HG02973 (cell line): Measurements from ENCODE around the gene SBNO1.
"Not testable (repeated sequence)": the region's sequence is repeated elsewhere in the genome, so short reads cannot be mapped to it uniquely, and the experiment has no call there.

ENCODE experiments used
- ATAC-seq: cut with Tn5 transposase; IDR thresholded peaks from one replicate; pipeline ENCODE4 v1.9.1; 2021; ENCODE audit warnings: moderate library complexity; ENCODE audit not compliant: unreplicated experiment

The SBNO1 gene

GRCh38 chr12:123351349-123351748, 13.3 kb downstream of the SBNO1 start:
- no peak for ATAC-seq

DNA sequence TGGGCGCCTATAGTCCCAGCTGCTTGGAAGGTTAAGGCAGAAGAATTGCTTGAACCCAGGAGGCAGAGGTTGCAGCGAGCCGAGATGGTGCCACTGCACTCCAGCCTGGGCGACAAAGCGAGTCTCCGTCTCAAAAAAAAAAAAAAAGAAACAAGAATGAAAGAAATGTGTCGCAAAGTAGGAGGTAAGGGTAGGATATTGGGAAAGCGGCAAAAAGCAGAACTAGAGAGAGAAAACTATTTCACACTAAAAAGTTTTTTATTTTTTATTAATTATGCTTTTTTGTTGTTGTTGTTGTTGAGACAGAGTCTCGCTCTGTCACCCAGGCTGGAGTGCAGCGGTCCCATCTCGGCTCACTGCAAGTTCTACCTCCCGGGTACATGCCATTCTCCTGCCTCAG, 17.7 kb downstream of the SBNO1 start:
- no peak for ATAC-seq

DNA sequence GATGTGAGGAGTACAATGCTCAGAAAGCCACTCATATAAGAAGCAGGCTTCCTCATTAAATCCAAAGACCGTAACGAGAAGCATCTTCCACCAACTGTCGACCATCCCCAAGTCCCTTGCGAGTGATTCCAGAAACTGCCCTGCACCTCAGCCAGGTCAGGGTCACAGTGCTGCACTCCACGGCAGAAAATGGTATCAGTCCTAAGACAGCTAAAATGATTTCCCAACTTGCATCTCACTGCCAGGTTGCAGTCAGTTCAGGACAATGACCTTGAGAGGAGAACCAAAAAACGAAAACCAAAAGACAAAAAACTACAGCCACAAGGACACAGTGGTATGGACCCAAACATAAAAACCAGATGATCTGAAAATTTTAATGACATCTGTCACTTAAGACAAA, 20.6 kb downstream of the SBNO1 start:
- ATAC-seq = no peak

DNA sequence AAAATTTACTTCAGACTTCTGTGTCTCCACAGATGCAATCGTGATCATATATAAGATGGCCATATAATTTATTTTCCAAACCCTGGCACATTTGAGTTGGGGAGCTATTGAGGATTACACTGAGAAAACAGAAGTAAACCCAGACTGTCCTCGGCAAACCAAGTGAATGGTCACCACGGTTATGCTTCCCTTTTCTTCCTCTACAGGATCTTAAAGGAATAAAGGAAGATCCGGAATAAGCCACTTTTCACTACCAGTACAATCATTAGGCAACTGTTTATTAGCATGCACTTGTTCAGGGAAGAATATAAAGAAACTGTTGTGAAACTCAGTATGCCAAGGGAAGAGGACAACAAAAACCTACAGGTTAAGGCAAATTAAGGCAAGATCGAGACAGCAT, 27.6 kb downstream of the SBNO1 start:
- ATAC-seq = no peak

- ATAC-seq = no peak
These were observed 28.1 kb downstream of the SBNO1 start for GRCh38 chr12:123336530-123336929.

- ATAC-seq = no peak
These were observed 29.2 kb downstream of the SBNO1 start for GRCh38 chr12:123335490-123335889.

- no peak for ATAC-seq
These were observed 34.8 kb downstream of the SBNO1 start for GRCh38 chr12:123329799-123330198.

GRCh38 chr12:123319826-123320225, 44.8 kb downstream of the SBNO1 start:
- no peak for ATAC-seq

GRCh38 chr12:123319273-123319672, 45.4 kb downstream of the SBNO1 start:
- ATAC-seq = no peak

GRCh38 chr12:123313046-123313445, 51.6 kb downstream of the SBNO1 start:
- ATAC-seq = not testable (repeated sequence)

DNA sequence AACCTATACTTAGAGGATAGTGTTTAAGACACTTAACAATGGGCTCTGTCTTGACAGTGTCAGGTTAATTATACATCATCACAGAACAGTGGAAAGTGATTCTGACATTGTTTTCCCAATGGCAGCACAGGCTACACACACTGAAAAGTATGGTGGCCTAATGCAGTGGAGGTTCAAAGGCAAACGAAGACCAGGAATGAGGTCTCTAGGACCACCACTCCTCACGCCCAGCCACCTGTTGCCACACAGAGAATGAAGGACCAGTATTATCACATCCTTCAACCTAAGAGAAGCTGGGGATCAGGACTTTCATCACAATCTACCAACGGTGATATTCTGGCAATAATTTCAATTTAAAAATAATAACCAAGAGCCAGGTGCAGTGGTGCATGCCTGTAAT, 58.4 kb downstream of the SBNO1 start:
- ATAC-seq = no peak

GRCh38 chr12:123305136-123305535, 59.5 kb downstream of the SBNO1 start:
- ATAC-seq = no peak

DNA sequence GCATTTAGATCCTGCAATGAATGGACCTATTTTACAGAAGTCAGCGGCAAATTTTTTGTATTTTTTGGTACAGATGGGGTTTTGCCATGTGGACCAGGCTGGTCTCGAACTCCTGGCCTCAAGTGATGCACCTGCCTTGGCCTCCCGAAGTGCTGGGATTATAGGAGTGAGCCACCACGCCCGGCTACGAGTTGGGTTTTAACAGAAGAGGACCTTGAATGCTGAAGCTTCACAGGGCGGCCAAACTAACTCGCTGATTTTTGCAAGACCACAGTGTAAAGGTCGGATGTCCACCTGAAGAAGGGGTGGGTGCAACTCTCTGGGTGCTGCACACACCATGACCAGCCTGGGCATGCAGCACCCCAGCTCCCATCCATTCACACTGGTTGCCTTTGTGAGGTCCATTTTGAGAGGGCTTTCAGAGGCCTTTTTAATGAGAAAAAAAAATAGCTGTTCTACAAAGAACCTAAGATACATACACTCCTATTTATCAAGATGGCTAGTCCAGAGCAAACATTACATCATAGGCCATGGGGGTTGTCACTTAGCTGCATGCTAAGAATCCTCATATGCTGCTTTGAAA, 71.4 kb downstream of the SBNO1 start:
- ATAC-seq = no peak

GRCh38 chr12:123289911-123290310, 74.7 kb downstream of the SBNO1 start:
- no peak for ATAC-seq

DNA sequence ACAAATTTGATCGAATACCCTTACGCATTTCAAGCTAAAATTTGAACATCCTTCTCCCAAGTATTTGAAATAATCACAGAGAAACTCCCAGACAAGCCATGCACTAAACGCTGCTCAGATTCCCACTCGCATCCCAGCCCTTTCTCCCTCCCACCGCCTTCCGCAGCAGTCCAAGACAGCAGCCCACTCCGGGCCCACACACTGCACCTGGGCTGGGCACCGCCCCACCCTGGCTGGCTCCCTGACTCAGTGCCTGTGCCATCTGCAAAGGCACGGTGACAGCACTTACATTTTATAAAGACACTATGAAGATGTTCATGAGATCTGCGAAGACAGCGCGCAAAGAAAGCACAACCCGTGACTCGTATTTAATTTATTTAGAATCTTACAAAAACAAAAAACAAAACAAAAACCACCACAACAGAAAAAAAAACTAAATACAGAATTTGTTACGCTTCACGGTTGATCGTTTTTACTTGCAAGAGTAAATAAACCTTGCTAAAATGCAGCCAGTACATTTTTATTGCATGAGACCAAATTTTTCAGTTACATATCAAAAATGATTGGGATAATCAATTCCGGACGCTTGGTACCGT, 75.8 kb downstream of the SBNO1 start:
- ATAC-seq = no peak

- no peak for ATAC-seq
These were observed 77.8 kb downstream of the SBNO1 start for GRCh38 chr12:123286652-123287373.

DNA sequence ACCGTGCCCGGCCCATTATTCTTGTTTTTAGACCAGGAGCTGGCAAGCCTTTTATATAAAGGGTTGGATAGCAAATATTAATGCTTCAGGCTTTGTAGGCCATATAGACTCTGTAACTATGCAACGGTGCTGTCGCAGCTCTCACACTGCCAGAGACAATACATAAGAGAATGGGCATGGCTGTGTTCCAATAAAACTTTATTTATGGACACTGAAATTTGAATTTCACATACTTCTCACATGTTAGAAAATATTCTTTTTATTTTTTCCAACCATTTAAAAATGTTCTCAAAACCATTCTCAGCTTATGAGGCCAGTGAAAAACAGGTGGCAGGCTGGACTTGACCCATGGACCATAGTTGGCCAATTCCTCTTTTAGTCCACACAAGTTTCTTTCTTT, 80.0 kb downstream of the SBNO1 start:
- ATAC-seq = no peak

- ATAC-seq = no peak
These were observed 81.2 kb downstream of the SBNO1 start for GRCh38 chr12:123283461-123283860.

GRCh38 chr12:123282111-123282510, 82.5 kb downstream of the SBNO1 start:
- ATAC-seq = no peak

- no peak for ATAC-seq
These were observed 83.7 kb downstream of the SBNO1 start for GRCh38 chr12:123280971-123281370.

GRCh38 chr12:123278101-123278627, 86.5 kb downstream of the SBNO1 start:
- peak; percentile 81 for ATAC-seq

DNA sequence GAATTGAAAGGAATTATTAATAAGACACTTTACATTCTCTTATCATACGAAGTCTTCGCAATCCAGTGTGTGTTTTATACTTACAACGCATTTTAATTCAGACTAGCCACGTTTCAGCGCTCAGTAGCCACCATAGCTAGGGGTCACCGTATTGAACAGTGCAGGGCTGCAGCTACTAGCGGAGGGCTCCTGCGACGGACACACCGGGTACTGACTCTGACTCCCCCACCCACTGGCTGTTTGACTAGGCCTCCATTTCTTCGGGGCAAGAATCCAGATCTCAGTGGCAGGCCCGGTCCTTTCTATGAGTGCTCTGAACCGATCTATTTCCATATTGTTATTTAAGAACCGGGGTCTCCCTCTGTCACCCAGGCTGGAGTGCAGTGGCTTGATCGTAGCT, 91.5 kb downstream of the SBNO1 start:
- ATAC-seq = no peak
